GM18505 (cell line): ENCODE measurements around the gene TCERG1.
"Not testable (repeated sequence)": the region's sequence is repeated elsewhere in the genome, so short reads cannot be mapped to it uniquely, and the experiment has no call there.

Source experiments
- ATAC-seq: cut with Tn5 transposase; IDR thresholded peaks from one replicate; pipeline ENCODE4 v1.9.1; 2021; ENCODE audit not compliant: unreplicated experiment
- POLR2A ChIP-seq: IDR thresholded peaks from 4 replicates; pipeline ENCODE4 v1.6.1; 2011; ENCODE audit warnings: borderline replicate concordance; ENCODE audit not compliant: insufficient read depth, insufficient read length; ENCODE audit errors: extremely low read depth

Gene TCERG1

DNA sequence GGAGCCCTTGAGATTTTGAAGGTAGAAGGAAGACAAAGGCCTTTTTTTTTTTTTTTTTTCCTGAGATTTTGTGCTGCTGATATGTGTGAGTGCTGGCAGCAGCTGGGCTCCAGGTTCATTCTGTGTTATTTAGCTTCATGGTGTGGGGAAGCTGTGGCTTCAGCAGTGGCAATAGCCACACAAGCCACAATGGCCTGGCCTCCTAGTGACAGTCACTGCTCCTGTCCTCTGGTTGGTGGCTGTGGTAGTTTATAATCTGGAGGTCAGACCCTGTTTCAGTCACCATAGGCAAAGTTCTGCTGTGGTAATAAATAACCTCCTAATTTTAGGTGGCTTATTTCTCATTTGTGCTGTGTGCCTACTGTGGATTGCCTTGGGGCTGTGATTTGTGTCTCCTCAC, 97.1 kb downstream of the TCERG1 start:
- TF ChIP-seq POLR2A: no peak
- no peak for ATAC-seq

- no peak for ATAC-seq
- TF ChIP-seq POLR2A: no peak
These were observed 101.8 kb downstream of the TCERG1 start for GRCh38 chr5:146548781-146549449.

- no peak for ATAC-seq
These were observed 102.5 kb downstream of the TCERG1 start for GRCh38 chr5:146549615-146550014.

DNA sequence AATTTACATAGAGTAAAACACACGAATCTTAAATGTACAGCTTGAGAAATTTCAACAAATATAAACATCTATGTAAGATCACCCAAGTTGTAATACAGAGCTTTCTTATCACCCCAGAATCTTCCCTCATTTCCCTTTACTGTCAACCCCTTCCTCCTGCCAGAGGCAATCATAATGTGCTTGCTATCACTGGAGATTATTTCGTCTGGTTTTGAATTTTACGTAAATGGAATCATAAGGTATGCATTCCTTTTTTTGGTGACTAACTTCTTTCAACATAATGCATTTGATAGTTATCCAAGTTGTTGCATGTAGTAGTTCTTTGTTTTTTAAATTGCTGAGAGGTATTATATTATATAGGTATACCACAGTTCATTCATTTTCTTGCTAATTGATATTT, 106.3 kb downstream of the TCERG1 start:
- TF ChIP-seq POLR2A: no peak
- no peak for ATAC-seq

More at GRCh38 chr5:146549615-146550014, 102.5 kb downstream of the TCERG1 start:
- no peak for TF ChIP-seq POLR2A

DNA sequence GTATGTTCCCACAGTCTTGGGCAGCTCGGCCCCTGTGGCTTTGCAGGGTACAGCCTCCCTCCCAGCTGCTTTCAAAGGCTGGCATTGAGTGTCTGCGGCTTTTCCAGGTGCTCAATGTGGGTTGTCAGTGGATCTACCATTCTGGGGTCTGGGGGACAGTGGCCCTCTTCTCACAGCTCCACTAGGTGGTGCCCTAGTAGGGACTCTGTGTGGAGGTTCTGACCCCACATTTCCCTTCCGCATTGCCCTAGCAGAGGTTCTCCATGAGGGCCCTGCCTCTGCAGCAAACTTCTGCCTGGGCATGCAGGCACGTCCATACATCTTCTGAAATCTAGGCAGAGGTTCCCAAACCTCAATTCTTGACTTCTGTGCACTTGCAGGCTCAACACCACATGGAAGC, 109.8 kb downstream of the TCERG1 start:
- not testable (repeated sequence) for ATAC-seq

DNA sequence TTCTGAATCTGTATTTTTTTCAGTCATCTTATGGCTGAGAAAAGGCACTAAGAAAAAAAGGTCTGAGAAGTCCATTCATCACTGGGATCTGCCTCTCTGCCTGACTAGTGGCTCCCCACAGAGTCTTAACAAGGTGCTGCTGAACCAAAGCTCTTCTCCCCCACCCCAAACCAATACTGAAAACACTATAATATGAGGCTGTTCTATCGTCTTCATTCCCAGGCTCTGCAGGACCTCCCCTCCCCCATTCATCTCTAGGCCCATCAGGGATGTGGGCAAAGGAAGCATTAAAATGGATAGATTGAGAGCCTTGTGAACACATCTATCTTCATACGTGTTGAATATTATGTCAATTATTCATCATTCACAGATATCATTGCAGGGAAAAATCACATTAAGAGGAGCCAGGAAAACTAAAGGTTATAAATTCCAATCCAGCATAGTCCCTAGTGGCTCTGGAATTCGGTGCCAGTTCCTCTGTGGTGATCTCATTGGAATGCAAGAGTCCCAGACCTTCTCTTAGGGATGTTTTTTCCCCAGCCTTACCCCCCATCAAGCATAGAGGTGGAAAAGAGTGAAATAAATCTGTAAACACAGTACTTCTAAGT, 113.2 kb downstream of the TCERG1 start:
- no peak for ATAC-seq
- TF ChIP-seq POLR2A: no peak
